Right cardiac atrium (tissue), 5 donors: ENCODE results near the gene DNAJC17. TPM values are rescaled to one million over a fixed set of nuclear protein-coding genes. Genes with fewer than 3 reads are reported as not detected.

ENCODE experiments used
- ATAC-seq, 2 donors: fragments of 200-7000 bp; cut with Tn5 transposase; one replicate each; pipeline versions ENCODE4 v1.8.0 to v1.9.1; 2020; ENCODE audit warnings: moderate library complexity in 2 of 2, mild to moderate bottlenecking in 1 of 2
- DNase-seq, 3 donors: peaks; one replicate each; pipeline ENCODE4 v3.0.0-alpha.2; 2020
- H3K27ac ChIP-seq: one replicate; pipeline ENCODE4 v1.5.1; 2013; ENCODE audit warnings: mild to moderate bottlenecking, low read length, control low read depth, moderate library complexity
- H3K27me3 ChIP-seq: one replicate; pipeline ENCODE4 v1.6.1; 2013; ENCODE audit not compliant: control insufficient read depth, insufficient read depth
- H3K4me1 ChIP-seq: one replicate; pipeline ENCODE4 v1.6.1; 2013; ENCODE audit warnings: low read length; ENCODE audit not compliant: control insufficient read depth, insufficient read depth
- H3K4me3 ChIP-seq: one replicate; pipeline ENCODE4 v1.5.1; 2013; ENCODE audit warnings: low read length, control low read depth
- H3K9me3 ChIP-seq: one replicate; pipeline ENCODE4 v1.6.1; 2013; ENCODE audit warnings: low read length; ENCODE audit not compliant: control insufficient read depth
- WGBS: extraction: QIAGEN DNeasy Blood & Tissue Kit; methylation state at CpG from one replicate; pipeline ENCODE4 v1.1.7; 2013; 5-methylcytosine and 5-hydroxymethylcytosine counted together
- intact Hi-C, 4 donors: fragments of 100-400 bp; cut with DNase I; formaldehyde crosslinking; loops; one replicate each; pipeline versions ENCODE4 v1.11.0 to v1.14.0; 2022 to 2023
- polyA plus RNA-seq: library from polyadenylated mRNA; stranded (reverse); fragments of 200-250 nt; gene quantifications from one replicate; pipeline ENCODE4 v1.2.3, GENCODE V29; 2013
- total RNA-seq, 4 donors: library from RNA; stranded (reverse); fragmentation: NEBNext Ultra II Directional; extraction: Animal tissue kit (Norgen Biotek cat#: 25700); gene quantifications; one replicate each; pipeline ENCODE4 v1.2.1, GENCODE V29; 2021
- donor health status: healthy with polysubstance abuse.
- donor health status: DM: no; HTN: yes; CAD: no.
- donor health status: DM: no; HTN: no; CAD: no.
- donor health status: DM: no; HTN: yes; CAD: no; lungs with severe emphysema.
- donor health status: DM: yes; HTN: yes; CAD: no.

Gene DNAJC17
- total and polyA plus RNA-seq, 5 donors, result 17.1 to 30.6 (median 19.2) TPM

- no peaks in the 10 kb centered on the region for H3K27me3 ChIP-seq
- ATAC-seq (no peak), DNase-seq (no peak)
- 94% methylated on average over 2 of the region's 2 CpGs for WGBS
- intact Hi-C loops, result no loop called here
- H3K4me1 ChIP-seq, result no peaks in the 10 kb centered on the region
- H3K27ac ChIP-seq, result no peak overlapping the region
- no peaks in the 10 kb centered on the region for H3K9me3 ChIP-seq
- no peak overlapping the region for H3K4me3 ChIP-seq
Measured at GRCh38 chr15:40722934-40723333, 84.3 kb downstream of the DNAJC17 start.

GRCh38 chr15:40722354-40722753 is 84.9 kb downstream of the DNAJC17 start:
- no peak for DNase-seq
- 91% methylated on average over 4 of the region's 4 CpGs for WGBS
- no peaks in the 10 kb centered on the region for H3K4me1 ChIP-seq

GRCh38 chr15:40721701-40722100 is 85.6 kb downstream of the DNAJC17 start:
- WGBS, result 55% methylated on average over 1 of the region's 1 CpG
- intact Hi-C loops, result no loop called here
- no peak overlapping the region for H3K27ac ChIP-seq
- no peak for ATAC-seq
- H3K4me1 ChIP-seq, result no peaks in the 10 kb centered on the region
- H3K4me3 ChIP-seq, result no peak overlapping the region
- no peaks in the 10 kb centered on the region for H3K9me3 ChIP-seq
- H3K27me3 ChIP-seq, result no peaks in the 10 kb centered on the region
- DNase-seq, result no peak

More at GRCh38 chr15:40722354-40722753, 84.9 kb downstream of the DNAJC17 start:
- Histone ChIP-seq H3K4me3 (no peak overlapping the region), H3K27ac (no peak overlapping the region), H3K27me3 (no peaks in the 10 kb centered on the region), H3K9me3 (no peaks in the 10 kb centered on the region)
- no peak for ATAC-seq
- intact Hi-C loops, result no loop called here

GRCh38 chr15:40716165-40716564 is 91.1 kb downstream of the DNAJC17 start:
- H3K9me3 ChIP-seq, result no peaks in the 10 kb centered on the region
- H3K27ac ChIP-seq, result no peak overlapping the region
- H3K4me3 ChIP-seq, result no peak overlapping the region
- H3K27me3 ChIP-seq, result no peaks in the 10 kb centered on the region
- WGBS, result 96% methylated on average over 6 of the region's 6 CpGs
- intact Hi-C loops, result no loop called here
- DNase-seq (no peak), ATAC-seq (no peak)
- H3K4me1 ChIP-seq, result no peaks in the 10 kb centered on the region

Other genes with a start within 250 kb of the DNAJC17 start
- gene CCDC32, start 242.4 kb downstream of the DNAJC17 start, total RNA-seq, result 10 to 100 TPM; 23.1 to 27.8 (median 24.7) TPM
- 33.7 TPM for gene CCDC32, start 242.4 kb downstream of the DNAJC17 start, polyA plus RNA-seq
- 1 to 10 TPM; 8.0 to 9.7 (median 9.0) TPM for gene RPUSD2, start 238.2 kb downstream of the DNAJC17 start, total RNA-seq
- 7.6 TPM for gene RPUSD2, start 238.2 kb downstream of the DNAJC17 start, polyA plus RNA-seq
- 1 to 10 TPM in 1 of 4 donors, under 1 TPM in 3; 0.39 to 1.6 (median 0.50) TPM for gene KNL1, start 213.2 kb downstream of the DNAJC17 start, total RNA-seq
- 0.14 TPM for gene KNL1, start 213.2 kb downstream of the DNAJC17 start, polyA plus RNA-seq
- 1 to 10 TPM in 2 of 4 donors, under 1 TPM in 2; 0.20 to 1.4 (median 0.81) TPM for gene RAD51, start 112.3 kb downstream of the DNAJC17 start, total RNA-seq
- 0.25 TPM for gene RAD51, start 112.3 kb downstream of the DNAJC17 start, polyA plus RNA-seq
- gene RMDN3, start 52.2 kb downstream of the DNAJC17 start, total RNA-seq, result 10 to 100 TPM; 15.4 to 21.0 (median 18.0) TPM
- 17.6 TPM for gene RMDN3, start 52.2 kb downstream of the DNAJC17 start, polyA plus RNA-seq
- 10 to 100 TPM in 1 of 4 donors, 1 to 10 TPM in 3; 6.1 to 11.5 (median 7.6) TPM for gene GCHFR, start 43.4 kb downstream of the DNAJC17 start, total RNA-seq
- 14.9 TPM for gene GCHFR, start 43.4 kb downstream of the DNAJC17 start, polyA plus RNA-seq
- gene C15orf62, start 37.5 kb downstream of the DNAJC17 start, total RNA-seq, result under 1 TPM; 0.17 to 0.41 (median 0.31) TPM
- gene C15orf62, start 37.5 kb downstream of the DNAJC17 start, polyA plus RNA-seq, result 0.25 TPM
- 10 to 100 TPM; 14.4 to 25.7 (median 19.3) TPM for gene ZFYVE19, start 384 bp downstream of the DNAJC17 start, total RNA-seq
- 15.6 TPM for gene ZFYVE19, start 384 bp downstream of the DNAJC17 start, polyA plus RNA-seq
- not detected for gene PPP1R14D, start 21.2 kb upstream of the DNAJC17 start, total RNA-seq
- gene PPP1R14D, start 21.2 kb upstream of the DNAJC17 start, polyA plus RNA-seq, result not detected
- gene SPINT1, start 36.6 kb upstream of the DNAJC17 start, total RNA-seq, result 1 to 10 TPM in 1 of 4 donors, under 1 TPM in 3; 0.46 to 1.1 (median 0.66) TPM
- 0.43 TPM for gene SPINT1, start 36.6 kb upstream of the DNAJC17 start, polyA plus RNA-seq
- gene RHOV, start 66.8 kb upstream of the DNAJC17 start, total RNA-seq, result not detected
- not detected for gene RHOV, start 66.8 kb upstream of the DNAJC17 start, polyA plus RNA-seq
- gene VPS18, start 87.0 kb upstream of the DNAJC17 start, total RNA-seq, result 10 to 100 TPM; 17.6 to 21.0 (median 19.4) TPM
- gene VPS18, start 87.0 kb upstream of the DNAJC17 start, polyA plus RNA-seq, result 12.7 TPM
- 10 to 100 TPM in 1 of 4 donors, 1 to 10 TPM in 3; 5.9 to 14.4 (median 7.2) TPM for gene DLL4, start 121.9 kb upstream of the DNAJC17 start, total RNA-seq
- 7.2 TPM for gene DLL4, start 121.9 kb upstream of the DNAJC17 start, polyA plus RNA-seq
- 1 to 10 TPM; 1.6 to 2.0 (median 1.7) TPM for gene CHAC1, start 146.0 kb upstream of the DNAJC17 start, total RNA-seq
- gene CHAC1, start 146.0 kb upstream of the DNAJC17 start, polyA plus RNA-seq, result 3.2 TPM